Left ventricle myocardium inferior (tissue), 1 donor: Measurements from ENCODE around the gene GMNN. TPM values are rescaled to one million over a fixed set of nuclear protein-coding genes. Genes with fewer than 3 reads are reported as not detected.

Experiments used
- DNase-seq: peaks from one replicate; pipeline ENCODE4 v3.0.0-alpha.2; 2020
- H3K27ac ChIP-seq: fragments of 200-600 bp; replicated peaks from 2 replicates; pipeline ENCODE4 v1.8.0; 2021
- H3K27me3 ChIP-seq: fragments of 200-600 bp; 2 replicates; pipeline ENCODE4 v1.8.0; 2021; ENCODE audit warnings: low read depth
- H3K36me3 ChIP-seq: fragments of 200-600 bp; 2 replicates; pipeline ENCODE4 v1.8.0; 2021
- H3K4me1 ChIP-seq: fragments of 200-600 bp; 2 replicates; pipeline ENCODE4 v1.8.0; 2021
- H3K4me3 ChIP-seq: fragments of 200-600 bp; 2 replicates; pipeline ENCODE4 v1.8.0; 2021; ENCODE audit warnings: mild to moderate bottlenecking, moderate library complexity
- H3K9me3 ChIP-seq: fragments of 200-600 bp; replicated peaks from 2 replicates; pipeline ENCODE4 v1.8.0; 2021
- CTCF ChIP-seq: fragments of 200-600 bp; IDR thresholded peaks from 2 replicates; pipeline ENCODE4 v1.8.0; 2021; ENCODE audit warnings: antibody characterized with exemption, mild to moderate bottlenecking, borderline replicate concordance
- intact Hi-C: fragments of 100-400 bp; cut with micrococcal nuclease; formaldehyde crosslinking; loops from one replicate; pipeline ENCODE4 v1.11.0; 2022
- total RNA-seq: library from RNA; stranded (reverse); fragmentation: NEBNext Ultra II Directional; extraction: Animal tissue kit (Norgen Biotek cat#: 25700); gene quantifications from one replicate; pipeline ENCODE4 v1.2.1, GENCODE V29; 2021
- donor health status: DM: no; HTN: yes; CAD: no; lungs with severe emphysema.

GMNN gene
- total RNA-seq, 1 donor from 2014 or later: 8.1 TPM

- no peak for TF ChIP-seq CTCF
- DNase-seq: no peak
- Histone ChIP-seq H3K4me1 (peaks cover 18% of the 10 kb centered on the region), H3K27ac (no peak overlapping the region), H3K36me3 (peaks cover 5% of the 10 kb centered on the region), H3K9me3 (no peaks in the 10 kb centered on the region), H3K27me3 (no peaks in the 10 kb centered on the region), H3K4me3 (no peak overlapping the region)
- intact Hi-C loops: no loop called here
These were observed 57.3 kb downstream of the GMNN start for GRCh38 chr6:24831771-24832716.

GRCh38 chr6:24832794-24833193 lies 58.1 kb downstream of the GMNN start:
- no peaks in the 10 kb centered on the region for H3K9me3 ChIP-seq
- DNase-seq: no peak
- peaks cover 2% of the 10 kb centered on the region for H3K36me3 ChIP-seq
- no peak overlapping the region for H3K27ac ChIP-seq
- no peak for TF ChIP-seq CTCF
- peaks cover 19% of the 10 kb centered on the region for H3K4me1 ChIP-seq
- no peaks in the 10 kb centered on the region for H3K27me3 ChIP-seq
- intact Hi-C loops: no loop called here
- no peak overlapping the region for H3K4me3 ChIP-seq

GRCh38 chr6:24833711-24834386 lies 59.1 kb downstream of the GMNN start:
- TF ChIP-seq CTCF: no peak
- Histone ChIP-seq H3K27me3 (no peaks in the 10 kb centered on the region), H3K27ac (no peak overlapping the region), H3K4me3 (no peak overlapping the region), H3K36me3 (no peaks in the 10 kb centered on the region), H3K9me3 (no peaks in the 10 kb centered on the region), H3K4me1 (peaks cover 19% of the 10 kb centered on the region)
- intact Hi-C loops: no loop called here
- DNase-seq: no peak

Other genes with a start within 250 kb of the GMNN start
- gene KIAA0319, start 128.7 kb upstream of the GMNN start, total RNA-seq: not detected
- 22.1 TPM for gene TDP2, start 108.0 kb upstream of the GMNN start, total RNA-seq
- gene ACOT13, start 107.9 kb upstream of the GMNN start, total RNA-seq: 59.2 TPM
- 40.4 TPM for gene C6orf62, start 55.8 kb upstream of the GMNN start, total RNA-seq
- not detected for gene ARMH2, start 24.0 kb downstream of the GMNN start, total RNA-seq
- gene RIPOR2, start 161.0 kb downstream of the GMNN start, total RNA-seq: 3.1 TPM